ENCODE data around the gene TTPAL. TPM values are rescaled to one million over a fixed set of nuclear protein-coding genes. Genes with fewer than 3 reads are reported as not detected.

TTPAL gene
- total RNA-seq, 1 experiment from 2014 or later = 28.5 TPM

- H3K9me2 ChIP-seq (ENCODE audit: insufficient read depth) = no peaks in the 10 kb centered on the region
- no peaks in the 10 kb centered on the region for H3K27me3 ChIP-seq (ENCODE audit: insufficient read depth, low read depth)
- no peaks in the 10 kb centered on the region for H3K4me1 ChIP-seq (replicated peaks; ENCODE audit: insufficient read depth)
- BruUV-seq (replicated peaks) = no TSS peak
- peaks cover 39% of the 10 kb centered on the region for H3K36me3 ChIP-seq (ENCODE audit: low read depth)
- H3K9me3 ChIP-seq (ENCODE audit: insufficient read depth, low read depth) = no peaks in the 10 kb centered on the region
- TF ChIP-seq EZH2 (IDR thresholded peaks at IDR 0.05; ENCODE audit: low read depth) = no peak
- TF ChIP-seq CTCF (conservative IDR thresholded peaks at IDR 0.05) = no peak
- H2AFZ ChIP-seq = no peak overlapping the region
- POLR2A ChIA-PET (ENCODE audit: unreplicated experiment) = no interaction called here
- H3K4me3 ChIP-seq = no peak overlapping the region
- CTCF ChIA-PET = no interaction called here
- DNase-seq = no peak
- H3F3A ChIP-seq (ENCODE audit: insufficient read depth, low read depth) = peaks cover 6% of the 10 kb centered on the region; the same call in 1 of the 2 replicates
- H3K4me2 ChIP-seq = no peak overlapping the region
- H4K20me1 ChIP-seq (ENCODE audit: insufficient read depth) = peaks cover 16% of the 10 kb centered on the region
- intact Hi-C loops (cut with micrococcal nuclease; ENCODE audit: unreplicated experiment) = no loop called here
- peaks cover 15% of the 10 kb centered on the region for H3K79me2 ChIP-seq (ENCODE audit: low read depth)
- no peak overlapping the region for H3K27ac ChIP-seq
These were observed 34.1 kb downstream of the TTPAL start for GRCh38 chr20:44509762-44510161.

- no peaks in the 10 kb centered on the region for H3K9me3 ChIP-seq (ENCODE audit: insufficient read depth, low read depth)
- H3F3A ChIP-seq (ENCODE audit: insufficient read depth, low read depth) = peaks cover 12% of the 10 kb centered on the region; the same call in 1 of the 2 replicates
- H3K9me2 ChIP-seq (ENCODE audit: insufficient read depth) = no peaks in the 10 kb centered on the region
- H4K20me1 ChIP-seq (ENCODE audit: insufficient read depth) = peaks cover 49% of the 10 kb centered on the region
- no peaks in the 10 kb centered on the region for H3K27me3 ChIP-seq (ENCODE audit: insufficient read depth, low read depth)
- no peak for DNase-seq
- ChIA-PET POLR2A (ENCODE audit: unreplicated experiment) (interaction anchor here (0.6 kb wide), 1 partner anchor 331 kb away, joined by 4 read pairs; no protein-coding TSS in a partner anchor), CTCF (no interaction called here)
- peaks cover 23% of the 10 kb centered on the region; the same call in 1 of the 2 replicates for H3K36me3 ChIP-seq (ENCODE audit: low read depth)
- no TSS peak for BruUV-seq (replicated peaks)
- peaks cover 56% of the 10 kb centered on the region for H3K79me2 ChIP-seq (ENCODE audit: low read depth)
- TF ChIP-seq CTCF (conservative IDR thresholded peaks at IDR 0.05) (no peak), EZH2 (IDR thresholded peaks at IDR 0.05; ENCODE audit: low read depth) (no peak)
- H3K27ac ChIP-seq = no peak overlapping the region
- H3K4me1 ChIP-seq (replicated peaks; ENCODE audit: insufficient read depth) = no peaks in the 10 kb centered on the region
- H3K4me2 ChIP-seq = no peak overlapping the region
- H2AFZ ChIP-seq = no peak overlapping the region
- intact Hi-C loops (cut with micrococcal nuclease; ENCODE audit: unreplicated experiment) = no loop called here
- no peak overlapping the region for H3K4me3 ChIP-seq
These were observed 38.2 kb downstream of the TTPAL start for GRCh38 chr20:44513871-44514270.

GRCh38 chr20:44516491-44516890, 40.8 kb downstream of the TTPAL start:
- Histone ChIP-seq H3F3A (ENCODE audit: insufficient read depth, low read depth) (peaks cover 8% of the 10 kb centered on the region; the same call in 1 of the 2 replicates), H3K9me3 (ENCODE audit: insufficient read depth, low read depth) (no peaks in the 10 kb centered on the region), H4K20me1 (ENCODE audit: insufficient read depth) (peaks cover 72% of the 10 kb centered on the region), H3K27ac (no peak overlapping the region), H3K79me2 (ENCODE audit: low read depth) (peaks cover 82% of the 10 kb centered on the region), H3K4me3 (no peak overlapping the region), H3K9me2 (ENCODE audit: insufficient read depth) (no peaks in the 10 kb centered on the region), H3K4me2 (no peak overlapping the region), H3K36me3 (ENCODE audit: low read depth) (peaks cover 12% of the 10 kb centered on the region; the same call in 1 of the 2 replicates), H2AFZ (no peak overlapping the region), H3K4me1 (replicated peaks; ENCODE audit: insufficient read depth) (peaks cover 15% of the 10 kb centered on the region), H3K27me3 (ENCODE audit: insufficient read depth, low read depth) (no peaks in the 10 kb centered on the region)
- CTCF ChIA-PET = interaction anchor here (0.6 kb wide), 1 partner anchor 34 kb away, joined by 4 read pairs; no protein-coding TSS in a partner anchor
- POLR2A ChIA-PET (ENCODE audit: unreplicated experiment) = no interaction called here
- BruUV-seq (replicated peaks) = no TSS peak
- intact Hi-C loops (cut with micrococcal nuclease; ENCODE audit: unreplicated experiment) = no loop called here
- TF ChIP-seq EZH2 (IDR thresholded peaks at IDR 0.05; ENCODE audit: low read depth) (no peak), CTCF (conservative IDR thresholded peaks at IDR 0.05) (no peak)
- DNase-seq = no peak

Data from PC-9 (cell line).